NCI-H1092 treated with DMSO at 0.1 percent for 48 hours (cell line): ENCODE data around the gene CCL20.
"Not testable (repeated sequence)": the region's sequence is repeated elsewhere in the genome, so short reads cannot be mapped to it uniquely, and the experiment has no call there.

Experiments
- DNase-seq: peaks from one replicate; lab custom pipeline; 2025; lab: John Stamatoyannopoulos, UW

Gene CCL20

GRCh38 chr2:227834916-227835650 is 21.4 kb downstream of the CCL20 start:
- DNase-seq = no peak

- DNase-seq = not testable (repeated sequence)
These were observed 25.9 kb downstream of the CCL20 start for GRCh38 chr2:227839339-227840129.

- no peak for DNase-seq
These were observed 33.2 kb downstream of the CCL20 start for GRCh38 chr2:227846831-227847230.

- no peak for DNase-seq
These were observed 34.5 kb downstream of the CCL20 start for GRCh38 chr2:227848146-227848545.

GRCh38 chr2:227848586-227848985 is 34.9 kb downstream of the CCL20 start:
- DNase-seq = no peak

- DNase-seq = no peak
These were observed 36.3 kb downstream of the CCL20 start for GRCh38 chr2:227849906-227850305.

GRCh38 chr2:227853204-227853629 is 39.6 kb downstream of the CCL20 start:
- DNase-seq = peak; percentile 64

GRCh38 chr2:227853765-227854271 is 40.2 kb downstream of the CCL20 start:
- DNase-seq = peak; percentile 1

- DNase-seq = no peak
These were observed 41.8 kb downstream of the CCL20 start for GRCh38 chr2:227855440-227855839.

- no peak for DNase-seq
These were observed 43.1 kb downstream of the CCL20 start for GRCh38 chr2:227856697-227857096.

- DNase-seq = no peak
These were observed 46.6 kb downstream of the CCL20 start for GRCh38 chr2:227860221-227860641.

GRCh38 chr2:227861011-227861410 is 47.4 kb downstream of the CCL20 start:
- no peak for DNase-seq

GRCh38 chr2:227862227-227862740 is 48.6 kb downstream of the CCL20 start:
- DNase-seq = peak; percentile 20

- DNase-seq = no peak
These were observed 49.3 kb downstream of the CCL20 start for GRCh38 chr2:227862741-227863588.

- no peak for DNase-seq
These were observed 50.6 kb downstream of the CCL20 start for GRCh38 chr2:227864161-227864756.

GRCh38 chr2:227865291-227865690 is 51.6 kb downstream of the CCL20 start:
- no peak for DNase-seq
